Smooth muscle cell (in vitro differentiated cells): ENCODE results near the gene GTSE1. TPM values are rescaled to one million over a fixed set of nuclear protein-coding genes. Genes with fewer than 3 reads are reported as not detected.

Source experiments
- DNase-seq: peaks from one replicate; lab custom pipeline; 2025; ENCODE audit not compliant: unreplicated experiment; lab: John Stamatoyannopoulos, UW
- H2AFZ ChIP-seq: fragments of 200-600 bp; sonication (generic); 2 replicates; pipeline ENCODE4 v1.6.0; 2016; ENCODE audit warnings: antibody characterized with exemption, low read depth, mild to moderate bottlenecking
- H3F3A ChIP-seq: fragments of 200-600 bp; sonication (generic); 2 replicates; pipeline ENCODE4 v1.6.0; 2017; ENCODE audit warnings: antibody characterized with exemption, low read depth
- H3K27ac ChIP-seq: fragments of 200-600 bp; sonication (generic); 2 replicates; pipeline ENCODE4 v1.5.1; 2016; ENCODE audit warnings: low read depth, mild to moderate bottlenecking
- H3K27me3 ChIP-seq: fragments of 200-600 bp; sonication (generic); 2 replicates; pipeline ENCODE4 v1.6.1; 2016; ENCODE audit warnings: low read depth, mild to moderate bottlenecking
- H3K36me3 ChIP-seq: fragments of 200-600 bp; sonication (generic); 2 replicates; pipeline ENCODE4 v1.5.1; 2016; ENCODE audit warnings: low read depth
- H3K4me1 ChIP-seq: fragments of 200-600 bp; sonication (generic); 2 replicates; pipeline ENCODE4 v1.5.1; 2016; ENCODE audit warnings: low read depth
- H3K4me2 ChIP-seq: fragments of 200-600 bp; sonication (generic); 2 replicates; pipeline ENCODE4 v1.6.0; 2016; ENCODE audit warnings: mild to moderate bottlenecking
- H3K4me3 ChIP-seq: fragments of 200-600 bp; sonication (generic); 2 replicates; pipeline ENCODE4 v1.5.1; 2016; ENCODE audit warnings: mild to moderate bottlenecking
- H3K79me2 ChIP-seq: fragments of 200-600 bp; sonication (generic); 2 replicates; pipeline ENCODE4 v1.6.0; 2016; ENCODE audit warnings: low read depth, mild to moderate bottlenecking
- H3K9ac ChIP-seq: fragments of 200-600 bp; sonication (generic); 2 replicates; pipeline ENCODE4 v1.6.0; 2016; ENCODE audit warnings: low read depth
- H3K9me3 ChIP-seq: fragments of 200-600 bp; sonication (generic); replicated peaks from 2 replicates; pipeline ENCODE4 v1.5.1; 2016; ENCODE audit warnings: low read depth
- H4K20me1 ChIP-seq: fragments of 200-600 bp; sonication (generic); 2 replicates; pipeline ENCODE4 v1.6.0; 2016; ENCODE audit warnings: low read depth
- CTCF ChIP-seq: fragments of 200-600 bp; sonication (generic); IDR thresholded peaks from 2 replicates; pipeline ENCODE4 v1.5.1; 2017; ENCODE audit warnings: borderline replicate concordance, mild to moderate bottlenecking, antibody characterized with exemption; ENCODE audit not compliant: insufficient read depth, poor library complexity, severe bottlenecking
- WGBS: methylation state at CpG from one replicate; pipeline ENCODE4 v1.1.7; 2016; ENCODE audit warnings: low lambda C conversion rate; 5-methylcytosine and 5-hydroxymethylcytosine counted together
- polyA plus RNA-seq: library from polyadenylated mRNA; unstranded; fragments of >200 nt; fragmentation: Nextera tagmentation; extraction: Ambion mirVana; gene quantifications from 2 replicates; pipeline ENCODE4 v1.2.1, GENCODE V29; 2016
- total RNA-seq: library from RNA; depleted of rRNA; stranded (reverse); fragments of >200 nt; gene quantifications from 2 replicates; pipeline ENCODE4 v1.2.3, GENCODE V29; 2014

GTSE1 gene
- total and polyA plus RNA-seq, 2 experiments from 2014 or later: 3.6 to 6.8 TPM

DNA sequence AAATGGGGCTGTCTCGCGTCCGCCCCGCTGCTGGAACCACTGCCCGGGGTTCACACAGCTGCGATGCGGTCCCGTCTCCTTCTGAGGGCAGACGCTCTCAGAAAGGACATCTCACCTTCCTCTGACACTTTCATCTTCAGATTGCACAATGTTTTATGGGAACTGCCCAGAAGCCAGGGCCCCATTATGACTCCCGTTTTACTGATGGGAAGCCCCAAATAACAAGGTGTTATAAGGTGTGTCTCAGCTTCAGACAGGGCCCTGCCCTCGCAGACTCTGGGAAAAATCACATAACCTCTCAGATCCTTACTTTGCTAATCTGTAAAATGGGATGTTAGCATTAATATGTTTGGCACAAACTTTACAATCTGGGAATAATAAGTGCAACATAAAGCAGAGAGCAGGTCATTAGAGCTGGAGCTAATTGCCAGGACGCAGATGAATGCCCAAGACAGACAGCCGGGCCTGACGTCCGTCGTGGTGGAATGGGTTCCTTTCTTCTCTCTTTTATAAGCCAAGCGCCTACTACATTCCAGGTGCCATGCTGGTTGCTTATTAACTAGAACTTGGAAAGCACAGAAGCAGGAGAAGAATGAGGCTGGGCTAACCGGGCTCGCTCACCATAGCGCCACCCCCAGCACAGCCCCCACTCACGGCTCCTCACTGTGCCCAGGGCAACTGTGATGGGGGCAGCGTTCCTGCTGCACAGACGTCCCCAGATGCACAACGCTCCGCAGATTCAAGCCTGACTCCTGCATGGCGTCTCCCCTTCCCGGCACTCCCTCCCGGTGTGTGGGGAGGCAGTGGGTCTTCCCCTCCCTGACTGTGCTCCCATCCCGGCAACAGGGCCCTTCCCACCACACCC, 82.6 kb downstream of the GTSE1 start:
- WGBS: 88% methylated on average over 29 of the region's 29 CpGs
- Histone ChIP-seq H3K4me2 (no peak overlapping the region), H3K9me3 (peaks cover 6% of the 10 kb centered on the region), H3K27me3 (no peaks in the 10 kb centered on the region), H3F3A (no peaks in the 10 kb centered on the region), H3K4me1 (peaks cover 20% of the 10 kb centered on the region), H2AFZ (no peak overlapping the region), H3K79me2 (no peaks in the 10 kb centered on the region), H4K20me1 (no peaks in the 10 kb centered on the region), H3K27ac (no peak overlapping the region), H3K4me3 (no peak overlapping the region), H3K9ac (no peak overlapping the region), H3K36me3 (no peaks in the 10 kb centered on the region)
- TF ChIP-seq CTCF: no peak
- DNase-seq: no peak

- Histone ChIP-seq H3K9ac (no peak overlapping the region), H4K20me1 (no peaks in the 10 kb centered on the region), H3K4me3 (no peak overlapping the region), H3F3A (no peaks in the 10 kb centered on the region), H3K9me3 (peaks cover 6% of the 10 kb centered on the region), H3K27ac (no peak overlapping the region), H3K36me3 (no peaks in the 10 kb centered on the region), H3K4me1 (peaks cover 20% of the 10 kb centered on the region), H3K4me2 (no peak overlapping the region), H3K79me2 (no peaks in the 10 kb centered on the region), H3K27me3 (no peaks in the 10 kb centered on the region), H2AFZ (no peak overlapping the region)
- TF ChIP-seq CTCF: no peak
- no peak for DNase-seq
- 94% methylated on average over 19 of the region's 19 CpGs for WGBS
Observed at GRCh38 chr22:46380069-46380468, 83.4 kb downstream of the GTSE1 start.

Other genes with a start within 250 kb of the GTSE1 start
- 13.7 and 18.0 TPM in 2 replicates for gene PPARA, start 146.3 kb upstream of the GTSE1 start, total RNA-seq
- gene PPARA, start 146.3 kb upstream of the GTSE1 start, polyA plus RNA-seq: 8.8 and 9.2 TPM in 2 replicates
- gene CDPF1, start 46.6 kb upstream of the GTSE1 start, total RNA-seq: 8.3 and 9.6 TPM in 2 replicates
- gene CDPF1, start 46.6 kb upstream of the GTSE1 start, polyA plus RNA-seq: 9.4 and 11.6 TPM in 2 replicates
- under 0.01 TPM in 1 of 2 replicates, not detected in the other for gene PKDREJ, start 33.5 kb upstream of the GTSE1 start, total RNA-seq
- gene PKDREJ, start 33.5 kb upstream of the GTSE1 start, polyA plus RNA-seq: 0.05 and 0.07 TPM in 2 replicates
- gene TTC38, start 28.9 kb upstream of the GTSE1 start, total RNA-seq: 24.4 and 35.6 TPM in 2 replicates
- 14.2 and 19.6 TPM in 2 replicates for gene TTC38, start 28.9 kb upstream of the GTSE1 start, polyA plus RNA-seq
- gene TRMU, start 38.8 kb downstream of the GTSE1 start, total RNA-seq: 15.8 and 17.3 TPM in 2 replicates
- gene TRMU, start 38.8 kb downstream of the GTSE1 start, polyA plus RNA-seq: 20.5 and 33.7 TPM in 2 replicates
- gene CELSR1, start 240.8 kb downstream of the GTSE1 start, total RNA-seq: 15.2 and 17.6 TPM in 2 replicates
- gene CELSR1, start 240.8 kb downstream of the GTSE1 start, polyA plus RNA-seq: 3.6 and 12.3 TPM in 2 replicates